NCI-H2107 treated with DMSO at 0.1 percent for 48 hours (cell line): ENCODE data around the gene SAMHD1.
"Not testable (repeated sequence)": the region's sequence is repeated elsewhere in the genome, so short reads cannot be mapped to it uniquely, and the experiment has no call there.

Experiments
- DNase-seq: peaks from one replicate; lab custom pipeline; 2025; ENCODE audit not compliant: unreplicated experiment; lab: John Stamatoyannopoulos, UW

The SAMHD1 gene

GRCh38 chr20:36951198-36951978 lies at the start of gene SAMHD1:
SAMHD1 (minus strand) TSS chr20:36951708; CDS start chr20:36951643, 65 bp downstream.
- DNase-seq, result peak; percentile 77

DNA sequence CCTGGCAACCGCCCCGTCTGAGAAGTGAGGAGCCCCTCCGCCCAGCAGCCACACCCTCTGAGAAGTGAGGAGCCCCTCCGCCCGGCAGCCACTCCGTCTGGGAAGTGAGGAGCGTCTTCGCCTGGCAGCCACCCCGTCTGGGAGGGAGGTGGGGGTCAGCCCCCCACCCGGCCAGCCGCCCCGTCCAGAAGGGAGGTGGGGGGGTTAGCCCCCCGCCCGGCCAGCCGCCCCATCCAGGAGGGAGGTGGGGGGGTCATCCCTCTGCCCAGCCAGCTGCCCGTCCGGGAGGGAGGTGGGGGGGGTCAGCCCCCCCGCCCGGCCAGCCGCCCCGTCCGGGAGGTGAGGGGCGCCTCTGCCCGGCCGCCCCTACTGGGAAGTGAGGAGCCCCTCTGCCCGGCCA lies 48.7 kb upstream of the SAMHD1 start:
- DNase-seq, result not testable (repeated sequence)

GRCh38 chr20:36998652-36999051 lies 47.1 kb upstream of the SAMHD1 start:
- no peak for DNase-seq

- DNase-seq, result no peak
These were observed 45.6 kb upstream of the SAMHD1 start for GRCh38 chr20:36997121-36997520.

DNA sequence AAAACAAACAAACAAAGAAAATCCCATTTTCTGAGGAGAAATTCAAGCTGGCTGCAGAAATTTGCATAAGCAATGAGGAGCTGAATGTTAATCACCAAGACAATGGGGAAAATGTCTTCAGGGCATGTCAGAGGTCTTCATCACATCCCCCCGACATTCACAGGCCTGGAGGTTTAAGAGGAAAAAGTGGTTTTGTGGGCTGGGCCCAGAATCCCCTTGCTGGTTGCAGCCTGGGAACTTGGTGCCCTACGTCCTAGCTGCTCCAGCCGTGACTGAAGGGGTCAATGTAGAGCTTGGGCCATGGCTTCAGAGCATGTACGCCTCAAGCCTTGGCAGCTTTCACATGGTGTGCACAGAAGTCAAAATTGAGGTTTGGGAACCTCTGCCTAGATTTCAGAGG lies 42.7 kb upstream of the SAMHD1 start:
- DNase-seq, result not testable (repeated sequence)

- no peak for DNase-seq
These were observed 41.4 kb upstream of the SAMHD1 start for GRCh38 chr20:36992802-36993334.

- no peak for DNase-seq
These were observed 40.2 kb upstream of the SAMHD1 start for GRCh38 chr20:36991703-36992102.

- no peak for DNase-seq
These were observed 38.3 kb upstream of the SAMHD1 start for GRCh38 chr20:36989797-36990196.

DNA sequence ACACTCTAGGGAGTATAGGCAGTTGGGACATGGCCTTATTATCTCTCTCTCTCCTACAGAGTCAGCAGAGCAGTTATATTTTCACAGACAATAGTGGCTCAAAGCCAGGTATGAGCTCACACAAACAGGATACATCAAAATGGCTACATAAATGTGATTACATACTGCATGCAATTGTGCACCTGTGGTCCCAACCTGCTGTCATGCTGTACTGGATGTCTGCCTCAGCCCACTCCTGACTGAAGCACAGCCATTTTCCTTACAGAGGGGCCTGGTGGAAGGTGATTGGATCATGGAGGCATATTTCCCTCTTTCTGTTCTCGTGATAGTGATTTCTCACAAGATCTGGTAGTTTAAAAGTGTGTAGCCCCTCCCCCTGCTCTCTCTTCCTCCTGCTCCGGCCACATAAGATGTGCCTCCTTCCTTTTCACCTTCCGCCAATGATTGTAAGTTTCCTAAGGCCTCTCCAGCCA lies 37.0 kb upstream of the SAMHD1 start:
- DNase-seq, result no peak

- no peak for DNase-seq
These were observed 32.7 kb upstream of the SAMHD1 start for GRCh38 chr20:36984257-36984638.

- DNase-seq, result no peak
These were observed 23.8 kb upstream of the SAMHD1 start for GRCh38 chr20:36975099-36975818.

GRCh38 chr20:36974660-36975059 lies 23.2 kb upstream of the SAMHD1 start:
- DNase-seq, result no peak

GRCh38 chr20:36971103-36971502 lies 19.6 kb upstream of the SAMHD1 start:
- DNase-seq, result no peak

DNA sequence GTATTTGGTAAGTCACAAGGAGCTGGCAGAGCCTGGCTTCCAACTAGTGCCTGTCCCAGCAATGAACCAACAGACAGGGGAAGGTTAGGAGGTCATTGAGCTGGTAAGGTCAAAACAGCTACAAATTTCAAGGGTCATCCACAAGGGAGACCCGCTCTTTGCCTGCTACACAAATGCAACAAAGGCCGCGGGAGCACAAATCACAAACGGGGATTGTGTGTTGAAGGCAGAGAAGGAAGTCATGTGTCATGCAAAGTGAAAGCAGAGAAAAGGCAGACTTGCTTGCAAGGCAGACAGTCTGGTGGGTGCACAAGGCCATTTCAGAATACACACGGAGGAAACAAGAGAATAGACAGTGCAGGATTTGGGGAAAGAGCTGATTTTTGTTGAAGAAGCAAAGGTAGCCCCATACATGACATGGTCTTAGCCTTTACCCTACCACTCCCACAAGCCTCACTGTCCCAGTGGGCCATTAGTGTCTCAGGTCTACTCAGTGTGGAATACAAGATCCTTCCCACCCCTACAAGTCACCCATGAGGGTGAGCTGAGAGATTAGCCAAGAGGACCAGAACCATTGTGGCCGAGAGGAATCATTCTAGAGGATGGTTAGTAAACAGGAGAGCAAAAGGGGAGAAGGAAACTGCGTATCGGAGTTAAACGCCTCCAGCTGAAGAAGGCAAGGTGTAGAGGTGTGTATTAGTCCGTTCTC lies 18.1 kb upstream of the SAMHD1 start:
- no peak for DNase-seq

GRCh38 chr20:36969051-36969450 lies 17.5 kb upstream of the SAMHD1 start:
- DNase-seq, result no peak

- DNase-seq, result no peak
These were observed 16.1 kb upstream of the SAMHD1 start for GRCh38 chr20:36967636-36968035.

DNA sequence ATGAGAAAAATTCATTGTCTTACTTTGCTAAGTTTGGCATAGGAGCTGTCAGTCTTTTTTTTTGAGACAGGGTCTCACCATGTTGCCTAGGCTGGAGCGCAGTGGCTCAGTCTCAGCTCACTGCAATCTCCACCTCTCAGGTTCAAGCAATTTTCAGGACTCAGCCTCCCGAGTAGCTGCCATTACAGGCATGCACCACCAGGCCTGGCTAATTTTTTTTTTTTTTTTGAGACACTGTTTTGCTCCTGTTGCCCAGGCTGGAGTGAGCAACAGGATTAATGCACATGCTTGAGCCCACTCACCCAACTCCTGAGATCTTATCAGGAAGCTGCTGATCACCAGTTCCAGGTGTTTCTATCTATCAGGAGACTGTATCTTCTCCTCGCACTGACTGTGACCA lies 15.5 kb upstream of the SAMHD1 start:
- not testable (repeated sequence) for DNase-seq

- DNase-seq, result not testable (repeated sequence)
These were observed 10.9 kb upstream of the SAMHD1 start for GRCh38 chr20:36962354-36962941.

DNA sequence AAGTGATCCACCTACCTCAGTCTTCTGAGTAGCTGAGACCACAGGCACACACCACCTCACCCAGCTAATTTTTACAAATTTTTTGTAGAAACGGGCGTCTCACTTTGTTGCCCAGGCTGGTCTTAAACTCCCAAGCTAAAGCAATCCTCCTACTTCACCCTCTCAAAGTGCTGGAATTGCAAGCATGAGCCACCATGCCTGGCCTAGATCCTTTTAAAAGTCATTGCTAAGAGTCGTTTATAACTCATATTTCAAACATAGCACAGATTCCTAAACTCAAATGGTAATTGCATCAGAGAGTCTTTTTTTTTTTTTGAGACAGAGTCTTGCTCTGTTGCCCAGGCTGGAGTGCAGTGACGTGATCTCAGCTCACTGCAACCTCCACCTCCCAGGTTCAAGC lies 7.7 kb upstream of the SAMHD1 start:
- DNase-seq, result no peak

DNA sequence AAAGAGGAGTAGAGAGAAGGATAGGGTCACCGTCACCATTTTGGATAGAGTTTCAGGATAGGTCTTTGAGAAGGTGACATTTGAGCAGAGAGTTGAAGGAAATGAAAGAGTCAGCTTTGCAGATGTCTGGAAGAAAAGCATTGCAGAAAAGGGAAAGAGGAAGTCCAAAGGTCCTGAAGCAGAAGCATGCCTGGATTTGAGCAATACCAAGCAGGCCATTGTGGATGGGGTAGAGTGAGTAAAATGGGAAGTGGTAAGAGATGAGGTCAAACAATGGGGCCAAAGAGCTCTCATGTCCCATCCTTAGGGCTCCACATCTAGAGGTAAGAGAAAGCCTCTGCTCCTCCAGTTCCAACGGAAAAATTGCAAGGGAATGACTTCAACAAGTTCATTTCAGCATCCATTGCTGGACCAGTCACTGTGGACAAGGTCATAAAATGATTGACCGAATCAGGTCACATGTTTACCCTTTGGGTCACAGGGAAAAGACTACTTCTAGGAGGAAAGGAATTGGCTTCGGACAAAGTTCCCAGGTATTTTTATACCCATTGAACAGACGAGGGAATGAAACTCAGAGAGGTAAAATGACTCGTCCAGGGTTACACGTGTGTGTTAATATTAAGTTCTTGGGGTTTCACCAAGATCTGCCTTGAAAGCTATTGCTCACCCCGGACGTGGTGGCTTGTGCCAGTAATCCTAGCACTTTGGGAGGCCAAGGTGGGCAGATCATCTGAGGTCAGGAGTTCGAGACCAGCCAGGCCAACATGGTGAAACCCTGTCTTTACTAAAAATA lies 6.6 kb upstream of the SAMHD1 start:
- no peak for DNase-seq
